Epithelial cell of proximal tubule (primary cell): Measurements from ENCODE around the gene OTUB1. TPM values are rescaled to one million over a fixed set of nuclear protein-coding genes. Genes with fewer than 3 reads are reported as not detected.

ENCODE experiments used
- DNase-seq: peaks from one replicate; pipeline ENCODE4 v3.0.0-alpha.2; 2011; ENCODE audit warnings: low read depth
- H3K4me3 ChIP-seq: 2 replicates; pipeline ENCODE4 v1.5.1; 2011; ENCODE audit warnings: low read depth, mild to moderate bottlenecking, low read length
- CTCF ChIP-seq: conservative IDR thresholded peaks from 2 replicates; pipeline ENCODE4 v1.5.1; 2012; ENCODE audit warnings: low read depth, mild to moderate bottlenecking, low read length
- total RNA-seq: library from RNA; depleted of rRNA; stranded (reverse); fragments of >200 nt; gene quantifications from 2 replicates; pipeline ENCODE4 v1.2.3, GENCODE V29; 2015

The OTUB1 gene
- total RNA-seq, 1 donor from 2014 or later, result 109 TPM

- no peak for TF ChIP-seq CTCF
- no peak overlapping the region for H3K4me3 ChIP-seq
- no peak for DNase-seq
These were observed 48.2 kb downstream of the OTUB1 start for GRCh38 chr11:64034411-64034811.

- no peak for TF ChIP-seq CTCF
- DNase-seq, result no peak
- H3K4me3 ChIP-seq, result no peak overlapping the region
These were observed 48.9 kb downstream of the OTUB1 start for GRCh38 chr11:64035081-64035524.

GRCh38 chr11:64035576-64035975 lies 49.3 kb downstream of the OTUB1 start, which contains the start of gene FLRT1:
Gene FLRT1, plus strand, starts transcription at chr11:64035931. Its CDS starts 80,337 bp downstream, at chr11:64116268.
- no peak for DNase-seq
- H3K4me3 ChIP-seq, result peak within 1 kb of the TSS; percentile 50
- no peak for TF ChIP-seq CTCF

GRCh38 chr11:64036087-64037026 lies 50.1 kb downstream of the OTUB1 start:
- no peak for TF ChIP-seq CTCF
- H3K4me3 ChIP-seq, result peak overlapping the region; percentile 50

GRCh38 chr11:64037027-64037634 lies 50.9 kb downstream of the OTUB1 start:
- TF ChIP-seq CTCF, result no peak
- no peak for DNase-seq
- no peak overlapping the region for H3K4me3 ChIP-seq

More at GRCh38 chr11:64036087-64037026, 50.1 kb downstream of the OTUB1 start:
- DNase-seq, result no peak

- no peak for TF ChIP-seq CTCF
- no peak overlapping the region for H3K4me3 ChIP-seq
- DNase-seq, result no peak
These were observed 52.3 kb downstream of the OTUB1 start for GRCh38 chr11:64038500-64038899.
